GM19351 (cell line): ENCODE results near the gene CTTNBP2NL.

Experiments
- ATAC-seq: cut with Tn5 transposase; IDR thresholded peaks from one replicate; pipeline ENCODE4 v1.9.1; 2021; ENCODE audit warnings: mild to moderate bottlenecking, moderate library complexity; ENCODE audit not compliant: unreplicated experiment

The CTTNBP2NL gene, protein sequence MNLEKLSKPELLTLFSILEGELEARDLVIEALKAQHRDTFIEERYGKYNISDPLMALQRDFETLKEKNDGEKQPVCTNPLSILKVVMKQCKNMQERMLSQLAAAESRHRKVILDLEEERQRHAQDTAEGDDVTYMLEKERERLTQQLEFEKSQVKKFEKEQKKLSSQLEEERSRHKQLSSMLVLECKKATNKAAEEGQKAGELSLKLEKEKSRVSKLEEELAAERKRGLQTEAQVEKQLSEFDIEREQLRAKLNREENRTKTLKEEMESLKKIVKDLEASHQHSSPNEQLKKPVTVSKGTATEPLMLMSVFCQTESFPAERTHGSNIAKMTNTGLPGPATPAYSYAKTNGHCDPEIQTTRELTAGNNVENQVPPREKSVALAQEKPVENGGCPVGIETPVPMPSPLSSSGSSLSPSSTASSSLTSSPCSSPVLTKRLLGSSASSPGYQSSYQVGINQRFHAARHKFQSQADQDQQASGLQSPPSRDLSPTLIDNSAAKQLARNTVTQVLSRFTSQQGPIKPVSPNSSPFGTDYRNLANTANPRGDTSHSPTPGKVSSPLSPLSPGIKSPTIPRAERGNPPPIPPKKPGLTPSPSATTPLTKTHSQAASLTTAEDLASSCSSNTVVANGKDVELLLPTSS

DNA sequence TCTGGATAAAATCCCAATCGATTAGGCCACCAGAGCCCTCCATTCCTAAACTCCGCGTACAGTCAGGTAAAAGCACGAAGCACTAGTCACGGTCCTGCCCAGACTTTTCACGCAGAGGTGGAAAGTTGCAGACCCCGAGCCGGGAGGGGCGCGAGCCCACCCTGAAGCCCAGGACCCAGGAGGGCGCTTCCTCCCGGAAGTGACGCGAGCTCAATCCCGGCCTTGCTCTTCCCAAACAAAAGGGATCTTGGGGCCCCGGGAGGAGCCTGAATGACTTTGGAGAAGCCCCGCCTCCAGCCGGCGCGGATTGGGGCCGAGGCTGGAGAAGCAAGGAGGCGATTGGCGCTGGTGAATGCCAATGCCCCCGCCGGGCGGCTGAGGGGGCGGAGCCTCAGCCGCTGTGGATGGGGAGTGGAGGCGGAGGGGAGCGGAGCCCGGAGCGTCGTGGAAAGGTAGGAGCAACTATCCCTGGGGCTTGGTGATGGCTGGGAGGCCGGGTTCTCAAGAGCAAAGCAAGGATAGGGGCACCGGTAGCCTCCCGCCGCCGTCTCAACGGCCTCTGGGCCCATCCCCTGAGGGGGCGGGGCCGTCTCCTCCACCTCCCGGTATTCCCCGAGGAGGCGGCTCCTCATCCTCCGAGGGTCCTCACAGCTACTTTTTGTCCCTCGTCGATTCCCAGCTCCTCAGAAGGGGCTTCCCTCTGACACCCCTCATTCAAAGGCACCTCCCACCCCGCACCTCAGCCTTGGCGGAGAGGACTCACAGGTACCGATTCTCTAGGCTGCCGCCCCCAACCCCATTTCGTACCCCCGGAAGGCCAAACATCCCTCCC is at the start of gene CTTNBP2NL:
Gene CTTNBP2NL, plus strand, starts transcription at position 394 of the 832 bp plus-strand sequence. CDS start 19,952 bp downstream, outside the sequence.
- ATAC-seq, result peak; percentile 83

DNA sequence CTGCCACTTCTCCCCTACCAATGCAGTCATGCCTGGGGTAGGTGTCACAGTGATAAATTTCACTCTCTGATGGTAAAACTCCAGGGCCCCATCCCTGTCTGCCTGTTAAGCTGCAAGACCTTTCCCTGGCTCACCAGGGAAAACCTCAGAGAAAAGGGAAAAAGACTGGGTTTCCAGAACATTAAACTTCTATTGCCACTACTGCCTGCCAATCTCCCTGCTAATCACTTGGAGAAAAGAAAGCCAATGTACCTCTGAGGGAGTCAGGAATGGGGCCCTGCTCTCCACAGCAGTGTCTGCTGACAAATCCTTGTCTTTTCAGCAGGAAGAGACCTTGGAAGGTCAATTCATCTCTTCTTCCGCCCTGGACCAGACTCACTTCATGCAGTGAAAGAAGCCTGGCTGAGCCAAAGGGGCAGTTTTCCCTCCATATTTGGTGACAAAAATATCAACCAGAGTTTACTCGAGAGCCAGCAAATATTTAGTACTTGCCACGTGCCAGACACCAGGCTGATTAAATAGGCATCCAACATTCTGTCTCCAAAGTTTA is 49.1 kb upstream of the CTTNBP2NL start:
- ATAC-seq, result no peak

DNA sequence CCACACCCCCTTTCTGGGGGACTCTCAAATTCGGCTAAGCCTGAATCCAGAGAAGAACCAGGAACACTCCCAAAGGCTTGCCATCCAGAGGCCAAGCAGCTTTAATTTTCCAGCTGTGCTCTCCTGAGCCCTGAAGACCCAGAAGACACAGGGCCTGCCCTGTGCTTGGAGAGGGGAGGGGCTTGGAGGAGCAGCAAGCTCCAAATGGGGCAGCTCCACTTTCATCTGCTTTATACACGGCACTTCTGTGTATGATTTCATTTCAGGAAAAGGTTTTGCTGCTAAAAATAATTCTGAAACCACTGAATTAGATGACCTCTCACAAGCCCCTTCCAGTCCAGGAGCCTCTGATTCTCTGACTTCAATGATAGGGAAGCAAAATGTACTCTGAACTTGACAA is 39.2 kb upstream of the CTTNBP2NL start:
- ATAC-seq, result no peak

DNA sequence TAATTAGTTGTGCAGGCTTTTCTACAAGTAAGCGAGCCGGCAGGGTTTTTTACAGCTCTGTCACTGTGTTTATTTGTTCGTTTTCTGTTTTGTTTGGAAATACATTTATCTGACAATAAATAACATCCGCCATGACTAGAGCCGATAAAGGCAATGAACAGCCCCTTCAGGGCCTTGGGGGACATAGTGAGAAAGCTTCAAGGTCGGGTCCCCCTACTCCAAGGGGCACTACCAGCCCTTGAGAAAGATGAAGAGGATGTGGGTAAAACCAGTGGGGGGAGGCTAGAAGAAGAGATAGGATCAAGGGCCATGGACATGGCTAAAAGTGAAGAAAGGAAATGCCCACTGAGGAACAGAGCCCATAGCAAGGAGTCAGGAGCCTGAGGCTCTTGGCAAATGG is 38.5 kb upstream of the CTTNBP2NL start:
- ATAC-seq, result no peak

DNA sequence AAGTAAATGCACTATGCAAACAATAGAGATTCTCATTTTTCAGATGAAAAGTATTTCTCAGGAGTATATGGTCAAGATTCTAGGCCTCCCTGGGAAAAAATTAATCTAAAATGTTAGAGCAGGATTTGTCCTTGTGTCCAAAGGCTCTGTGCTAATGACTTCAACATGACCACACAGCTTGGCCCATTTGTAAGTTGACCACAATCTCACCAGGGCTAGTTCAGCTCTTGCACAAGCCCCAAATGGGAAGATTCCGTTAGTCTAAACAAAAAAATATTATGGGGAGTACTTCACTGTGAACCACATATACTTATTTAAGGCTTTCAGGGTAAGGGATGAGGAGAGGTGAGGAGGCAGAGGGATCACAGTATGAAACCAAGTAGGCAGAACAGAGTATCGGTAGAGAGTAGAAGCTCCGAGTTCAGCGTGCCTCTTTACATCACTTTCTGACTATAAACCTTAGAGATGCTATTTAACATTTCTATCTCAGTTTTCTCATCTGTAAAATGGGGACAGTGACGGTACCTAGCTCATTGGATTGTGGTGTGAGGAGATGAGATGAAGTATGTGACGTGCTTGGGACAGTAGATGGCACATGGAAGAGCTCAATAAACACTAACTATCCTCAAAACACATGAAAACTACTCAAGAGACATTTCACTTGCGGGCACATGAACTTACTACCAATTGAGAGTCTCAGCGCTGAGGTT is 37.8 kb upstream of the CTTNBP2NL start:
- ATAC-seq, result no peak

DNA sequence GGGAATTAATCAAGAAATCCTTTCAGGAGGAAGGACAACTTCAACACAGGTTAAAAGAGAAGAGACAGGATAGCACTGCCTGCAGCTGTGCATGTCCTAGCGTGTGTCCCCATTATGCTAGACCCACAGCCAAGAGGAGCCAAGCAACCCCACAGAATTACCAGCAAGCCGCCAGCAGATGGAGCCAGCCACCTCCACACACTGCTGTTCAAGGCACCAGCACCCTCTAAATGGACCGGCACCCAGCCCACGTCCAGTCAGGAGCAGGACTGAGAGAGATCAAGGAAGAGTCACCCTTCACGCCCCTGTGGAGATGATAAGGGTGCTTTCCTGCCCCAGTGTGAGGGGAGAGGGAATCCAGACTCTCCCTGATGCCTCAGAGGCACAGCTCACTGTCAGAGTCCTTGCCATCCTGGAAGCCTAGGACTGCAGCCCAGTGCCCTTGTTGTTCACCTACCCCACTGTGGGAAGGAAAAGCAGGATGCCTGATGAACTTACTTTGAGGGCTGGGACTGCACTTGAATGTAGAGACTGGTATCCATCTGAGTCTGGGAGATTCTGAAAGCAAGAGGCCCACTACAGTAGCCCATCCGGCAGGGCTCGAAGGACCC is 37.1 kb upstream of the CTTNBP2NL start:
- ATAC-seq, result peak; percentile 68

DNA sequence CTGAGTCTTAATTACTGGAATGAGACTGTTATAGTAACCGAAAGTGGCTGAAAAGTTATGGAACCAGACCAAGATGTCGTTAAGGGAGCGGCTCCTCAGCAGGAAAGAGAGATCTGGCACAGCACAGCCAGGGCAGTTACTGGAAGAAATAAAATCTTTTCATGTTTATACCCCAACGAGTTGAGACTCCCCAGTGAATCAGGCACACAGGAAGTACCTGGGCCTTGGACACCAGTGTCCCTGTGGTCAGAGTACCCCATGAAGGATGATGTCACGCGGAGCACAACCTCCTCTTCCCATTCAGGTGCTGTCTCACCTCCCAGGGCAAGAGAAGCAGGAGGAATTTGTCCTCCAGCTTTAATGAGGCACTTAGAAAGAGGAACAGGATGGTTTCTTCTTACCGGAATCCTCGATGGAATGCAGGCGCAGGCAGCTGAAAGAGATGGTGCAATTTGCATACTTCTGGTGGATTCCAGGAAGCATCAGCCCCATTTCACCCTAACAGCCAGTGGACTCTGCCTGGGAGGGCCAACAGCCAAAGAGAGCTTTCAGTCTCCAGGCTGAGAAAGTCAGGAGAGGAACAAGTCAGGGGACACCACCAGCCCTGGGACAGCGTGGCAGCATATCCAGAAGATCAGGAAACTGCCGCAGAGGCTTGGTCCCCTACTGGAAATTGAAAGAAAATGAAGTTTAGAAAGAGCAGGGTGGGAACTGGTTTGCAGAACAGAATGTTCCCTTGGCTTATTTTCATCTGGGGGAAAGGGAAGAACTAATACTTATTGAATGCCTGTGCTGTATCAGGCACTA is 35.9 kb upstream of the CTTNBP2NL start:
- no peak for ATAC-seq

DNA sequence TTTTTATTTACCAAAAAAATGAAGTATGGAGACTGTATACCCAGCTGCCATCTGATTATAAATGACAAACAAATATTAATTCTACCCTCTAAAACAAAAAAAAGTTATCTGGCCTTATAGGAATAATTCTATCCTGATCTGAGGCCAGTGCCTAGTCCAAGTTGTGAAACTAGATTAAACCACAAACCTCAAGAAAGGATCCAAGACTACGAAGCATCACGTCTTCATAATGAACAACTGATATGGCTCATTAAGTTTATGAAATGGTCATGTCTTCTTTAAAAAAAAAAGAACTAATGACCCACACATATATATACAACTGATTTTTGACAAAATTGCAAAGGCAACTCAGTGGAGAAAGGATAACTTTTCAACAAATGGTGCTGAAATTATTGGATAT is 32.4 kb upstream of the CTTNBP2NL start:
- ATAC-seq, result no peak

DNA sequence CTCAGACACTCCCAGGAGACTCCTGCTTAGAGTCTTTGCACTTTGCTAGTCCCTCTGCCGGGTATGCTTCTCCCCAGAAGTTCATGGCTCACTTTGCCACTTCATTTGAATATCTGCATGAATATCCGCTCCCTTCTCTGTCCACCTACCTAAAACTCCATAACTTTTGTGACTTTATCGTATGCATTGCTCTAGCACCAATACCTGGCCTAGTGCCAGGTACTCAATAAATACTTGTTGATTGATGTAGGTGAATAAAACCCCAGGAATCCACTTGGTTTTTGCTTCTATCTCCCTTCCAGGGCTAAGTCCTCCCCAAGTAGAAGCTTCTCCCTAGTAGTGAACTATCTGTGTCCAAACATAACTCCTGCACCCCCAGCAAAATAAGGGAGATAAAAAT is 27.8 kb upstream of the CTTNBP2NL start:
- ATAC-seq, result no peak

DNA sequence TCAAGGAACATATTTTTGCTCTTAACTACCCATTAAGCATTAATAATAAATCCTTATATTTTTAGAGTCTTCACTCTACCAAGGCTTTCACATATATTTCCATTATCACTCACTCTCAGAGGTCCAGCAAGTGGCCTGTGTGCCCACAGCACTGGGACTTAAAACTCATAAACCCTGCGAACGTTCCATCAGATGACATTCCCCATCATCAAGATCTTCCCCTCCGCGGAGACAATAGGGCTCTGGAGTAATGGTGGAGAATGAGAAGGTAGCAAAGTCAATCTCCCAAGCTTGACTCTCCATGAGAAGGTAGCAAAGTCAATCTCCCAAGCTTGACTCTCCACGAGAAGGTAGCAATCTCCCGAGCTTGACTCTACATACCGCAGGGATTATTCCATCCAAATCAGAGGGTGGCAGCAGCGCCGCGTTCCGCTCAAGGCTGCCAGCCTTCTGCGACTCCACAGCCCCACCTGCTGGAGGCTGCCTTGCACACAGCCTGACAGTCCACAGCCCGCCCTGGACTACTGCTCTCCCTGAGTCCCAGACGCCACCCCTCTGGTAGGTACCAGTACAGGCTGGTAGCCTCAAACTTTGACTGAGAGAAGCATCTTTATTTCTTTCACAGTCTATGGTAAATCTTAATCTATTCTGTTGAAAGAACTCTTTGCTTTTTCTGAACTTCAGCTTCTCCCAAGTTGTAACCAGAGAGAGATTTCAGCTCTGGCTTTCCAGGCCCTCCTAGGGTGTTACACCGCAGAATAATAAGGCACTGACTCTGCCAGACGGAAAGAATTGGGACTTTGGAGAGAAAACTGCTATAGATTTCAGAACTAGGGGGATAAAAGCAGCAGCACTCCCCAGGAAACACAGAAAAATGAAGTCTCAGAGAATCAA is 26.4 kb upstream of the CTTNBP2NL start:
- ATAC-seq, result peak; percentile 89

DNA sequence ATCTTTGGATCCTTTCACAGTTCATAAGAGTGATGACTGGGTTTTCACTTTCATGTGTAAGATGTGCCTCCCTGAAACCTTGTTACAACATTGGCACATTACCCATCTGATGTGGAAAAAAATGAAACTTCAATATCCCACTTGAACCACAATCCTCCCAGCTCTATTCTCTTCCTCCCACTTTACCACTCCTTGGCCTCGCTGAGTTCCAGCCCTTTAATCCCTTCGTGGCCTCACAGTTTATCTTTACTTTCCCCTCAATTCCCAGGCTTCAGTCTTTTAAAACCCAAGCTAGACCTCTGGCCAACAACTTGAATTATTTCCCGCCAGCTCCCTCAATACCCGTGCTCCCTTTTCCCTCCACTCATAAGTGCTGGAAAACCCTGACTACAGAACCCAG is 25.0 kb upstream of the CTTNBP2NL start:
- no peak for ATAC-seq

DNA sequence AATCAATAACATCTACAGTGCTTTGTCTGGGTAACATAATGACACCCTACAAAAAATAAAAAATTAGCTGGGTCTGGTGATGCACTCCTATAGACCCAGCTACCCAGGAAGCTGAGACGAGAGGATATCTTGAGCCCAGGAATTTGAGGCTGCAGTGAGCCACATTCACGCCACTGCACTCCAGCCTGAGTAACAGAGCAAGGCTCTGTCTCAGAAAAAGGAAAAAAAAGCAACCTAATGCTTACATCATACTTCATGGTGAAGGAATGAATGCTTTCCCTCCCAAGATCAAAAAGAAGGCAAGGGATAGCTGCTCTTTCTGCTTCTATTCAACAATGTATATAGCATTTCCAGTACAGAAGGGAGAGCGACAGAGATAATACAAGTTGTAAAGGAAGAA is 24.2 kb upstream of the CTTNBP2NL start:
- no peak for ATAC-seq

DNA sequence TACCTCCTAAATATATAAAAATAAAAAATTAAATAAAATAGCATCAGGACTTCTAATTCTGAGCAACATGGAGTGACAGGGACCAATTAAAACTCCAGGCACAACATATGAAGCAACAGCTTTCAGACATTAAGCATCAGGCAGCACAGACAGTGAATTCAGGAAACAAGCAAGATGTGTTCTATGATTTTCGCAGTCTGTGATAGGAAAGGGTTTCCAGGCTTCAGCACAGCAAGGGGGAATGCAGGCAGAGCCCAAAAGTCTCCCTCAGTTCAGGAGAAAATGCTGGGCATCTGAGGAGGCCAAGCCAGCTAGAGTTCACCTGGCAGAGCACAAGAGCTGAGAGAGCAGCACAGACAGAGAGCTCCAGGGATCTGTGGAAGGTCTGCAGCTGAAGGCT is 22.2 kb upstream of the CTTNBP2NL start:
- no peak for ATAC-seq

DNA sequence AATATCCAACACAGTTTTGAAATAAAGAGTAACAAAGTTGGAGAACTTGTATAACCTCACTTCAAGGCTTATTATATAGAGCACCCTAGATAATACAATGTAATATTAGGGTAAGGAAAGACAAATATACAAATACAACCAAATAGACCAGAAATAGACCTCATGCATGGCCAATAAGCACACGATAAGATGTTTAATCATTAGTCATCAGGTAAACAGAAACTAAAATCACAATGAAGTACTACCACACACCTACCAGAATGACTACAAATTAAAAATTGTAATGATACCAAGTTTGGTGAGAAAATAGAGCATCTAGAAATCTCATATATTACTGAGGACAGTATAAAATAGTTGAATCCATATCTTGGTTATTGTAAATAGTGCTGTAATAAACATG is 20.3 kb upstream of the CTTNBP2NL start:
- ATAC-seq, result no peak

DNA sequence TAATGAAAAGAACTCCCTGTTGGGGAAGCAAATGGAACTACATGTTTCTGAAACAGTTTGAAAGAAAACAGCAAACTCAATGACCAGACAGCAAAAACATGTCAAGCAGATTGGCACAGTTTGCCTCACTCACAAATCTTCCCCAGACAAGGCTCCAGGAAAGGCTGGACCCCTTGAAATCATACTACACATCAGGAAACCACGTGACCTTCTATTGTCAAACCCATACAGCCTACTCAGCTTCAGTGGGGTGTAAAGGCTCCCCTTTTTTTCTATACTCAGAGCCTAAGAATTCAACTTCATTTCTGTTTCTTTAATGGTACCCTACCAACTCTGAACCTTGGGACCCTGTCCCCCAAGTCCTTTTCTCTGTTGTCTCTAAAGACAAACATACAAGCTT is 15.7 kb upstream of the CTTNBP2NL start:
- no peak for ATAC-seq

DNA sequence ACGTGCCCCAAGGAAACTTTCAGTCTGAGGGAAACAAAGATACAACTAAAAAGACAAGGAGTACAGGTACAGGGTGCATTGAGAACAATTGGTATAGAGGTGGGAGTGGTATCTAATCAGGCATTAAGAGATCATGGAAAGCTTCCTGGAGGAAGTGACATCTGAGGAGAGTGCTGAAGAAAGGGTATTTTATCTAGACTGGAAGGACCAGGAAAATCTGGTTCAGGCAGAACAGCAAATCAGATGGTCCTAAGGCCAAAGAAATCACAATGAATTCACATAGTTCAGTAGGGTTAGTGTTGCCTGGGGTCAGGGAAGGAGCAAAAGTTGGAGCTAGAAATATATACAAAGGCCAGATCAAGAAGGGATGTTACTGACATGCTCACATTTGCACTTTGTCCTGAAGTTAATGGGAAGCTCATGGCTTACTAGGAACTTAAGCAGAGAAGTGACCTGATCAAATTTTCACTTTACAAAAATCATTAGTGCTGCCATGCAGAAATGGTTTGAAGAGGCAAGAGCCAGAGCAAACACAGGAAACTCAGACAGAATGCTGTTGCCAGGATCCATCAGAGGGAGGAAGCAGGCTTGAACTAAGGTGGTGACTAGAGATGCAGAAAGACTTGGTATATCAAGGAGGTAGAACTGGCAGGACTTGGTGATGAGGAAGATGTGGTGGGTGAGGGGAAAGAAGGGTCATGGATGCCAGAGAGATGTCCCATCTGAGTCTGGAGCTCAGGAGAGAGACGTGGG is 14.5 kb upstream of the CTTNBP2NL start:
- ATAC-seq, result no peak

DNA sequence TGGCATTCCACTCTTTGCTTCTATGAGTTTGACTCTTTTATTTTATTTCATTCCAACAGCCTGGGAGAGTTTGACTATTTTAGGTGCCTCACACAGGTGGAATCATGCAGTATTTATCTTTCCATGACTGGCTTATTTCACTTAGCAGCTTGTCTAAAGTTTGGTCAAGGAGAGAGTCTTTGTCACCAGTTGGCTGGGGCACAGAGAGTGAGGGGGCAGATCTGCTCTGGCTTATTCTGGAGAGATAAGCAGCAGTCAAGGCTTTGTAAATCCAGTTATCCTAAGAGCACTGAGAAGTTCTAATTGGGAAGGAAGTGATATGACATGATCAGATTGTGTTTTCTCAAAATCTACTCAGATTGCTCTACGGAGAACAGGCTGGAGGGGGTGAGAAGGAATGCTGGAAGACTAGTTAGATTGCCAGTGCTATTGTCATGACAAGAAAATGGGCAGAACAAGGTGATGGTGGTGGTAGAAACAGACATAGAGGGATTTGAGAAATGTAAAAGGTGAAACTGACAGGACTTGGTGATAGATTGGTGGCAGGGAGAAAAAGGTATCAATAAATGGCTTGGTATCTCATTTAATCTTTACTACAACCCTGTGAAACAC is 12.1 kb upstream of the CTTNBP2NL start:
- no peak for ATAC-seq
